HUDEP-2 (cell line): ENCODE data around the gene SDK2.
"Not testable (repeated sequence)": the region's sequence is repeated elsewhere in the genome, so short reads cannot be mapped to it uniquely, and the experiment has no call there.

ENCODE experiments used
- DNase-seq, 76 experiments: peaks; one replicate each; lab custom pipeline; 2025; ENCODE audit not compliant: unreplicated experiment in 76 of 76; lab: John Stamatoyannopoulos, UW

SDK2 gene

GRCh38 chr17:73336408-73337329, 307.6 kb downstream of the SDK2 start:
- no peak for DNase-seq

DNA sequence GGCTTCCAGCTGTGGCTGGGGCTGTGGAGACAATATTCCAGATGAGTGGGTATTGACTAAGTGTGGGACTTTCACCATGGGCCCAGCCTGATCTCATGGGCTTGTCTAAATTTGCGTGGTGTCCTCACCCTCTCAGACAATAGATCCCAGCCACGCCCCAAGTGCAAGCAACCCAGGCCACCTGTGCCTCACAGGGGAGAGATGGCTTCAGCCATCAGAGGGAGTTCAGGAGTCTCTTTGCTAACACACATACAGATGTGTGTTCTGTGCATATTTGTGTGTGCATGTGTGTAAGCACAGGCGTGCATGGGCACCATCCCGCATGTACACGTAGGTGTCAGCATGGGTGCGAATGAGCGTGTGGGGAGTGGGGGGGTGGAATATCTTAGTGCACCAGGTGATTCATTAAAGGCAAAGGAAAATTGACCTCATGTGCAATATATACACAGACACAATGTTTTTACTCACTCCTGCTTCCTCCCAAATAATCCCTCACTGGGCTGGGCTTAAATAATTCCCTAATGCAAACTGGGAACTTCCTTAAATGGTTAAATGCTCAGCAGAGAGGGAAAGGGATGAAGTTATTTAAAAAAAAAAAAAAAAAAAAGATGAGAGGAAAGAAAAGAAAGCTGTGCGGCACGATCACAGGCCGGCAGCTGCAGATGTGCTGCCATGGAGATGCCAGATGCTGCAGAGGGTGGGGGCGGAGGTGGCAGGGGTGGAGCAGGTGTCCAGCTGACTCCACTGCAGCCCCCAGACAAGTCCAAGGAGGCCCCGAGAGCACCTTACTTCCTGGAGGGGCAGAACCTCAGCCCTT, 308.4 kb downstream of the SDK2 start:
- DNase-seq = no peak

DNA sequence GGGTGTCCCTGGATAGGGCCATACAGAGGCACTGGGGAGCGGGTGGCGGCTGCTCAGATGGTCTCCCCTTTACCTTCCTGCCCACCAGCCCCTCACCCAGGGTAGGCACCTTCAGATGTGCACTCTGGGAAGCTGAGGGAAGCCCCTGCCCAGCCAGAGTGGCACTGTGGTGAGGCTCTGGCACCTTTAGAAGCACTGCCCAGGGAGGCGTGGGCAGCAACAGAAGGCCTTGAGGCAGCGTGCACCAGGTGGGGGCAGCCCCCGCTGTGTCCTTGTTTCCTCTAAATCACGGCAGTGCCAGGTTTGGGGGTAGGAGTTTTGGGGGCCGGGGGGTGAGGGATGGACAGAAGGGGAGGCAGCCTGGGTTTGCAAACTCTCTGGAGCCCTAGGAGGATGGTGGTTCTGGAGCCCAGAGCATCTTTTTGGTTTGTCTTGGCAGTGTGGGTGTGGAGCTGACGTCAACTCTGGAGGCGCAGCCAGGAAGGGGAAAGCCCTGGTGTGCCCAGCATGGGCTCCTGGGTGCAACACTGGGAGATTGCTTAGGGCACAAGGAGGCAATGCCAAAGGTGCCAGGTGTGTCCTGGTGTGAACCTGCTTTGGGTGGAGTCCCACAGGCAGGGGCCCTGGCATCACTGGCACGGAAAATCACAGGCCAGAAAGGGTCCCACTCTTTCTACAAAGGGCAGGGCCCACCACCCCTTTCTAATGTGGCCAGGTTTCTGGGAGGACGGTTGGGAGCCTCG, 309.3 kb downstream of the SDK2 start:
- no peak for DNase-seq

DNA sequence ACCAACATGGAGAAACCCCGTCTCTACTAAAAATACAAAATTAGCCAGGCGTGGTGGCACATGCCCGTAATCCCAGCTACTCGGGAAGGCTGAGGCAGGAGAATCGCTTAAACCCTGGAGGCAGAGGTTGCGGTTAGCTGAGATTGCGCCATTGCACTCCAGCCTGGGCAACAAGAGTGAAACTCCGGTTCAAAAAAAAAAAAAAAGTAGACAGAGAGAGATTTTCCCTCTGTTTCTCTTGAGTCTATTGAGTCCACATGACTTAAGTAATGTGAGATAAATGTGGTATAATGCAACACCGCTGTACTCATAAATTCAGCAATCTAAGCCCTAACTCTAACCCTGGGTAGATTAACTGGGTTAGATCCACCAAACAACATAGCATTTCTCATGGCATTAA, 310.8 kb downstream of the SDK2 start:
- DNase-seq = not testable (repeated sequence)

- no peak for DNase-seq
Measured at GRCh38 chr17:73331060-73331459, 313.2 kb downstream of the SDK2 start.

- DNase-seq = no peak
Measured at GRCh38 chr17:73327676-73328075, 316.6 kb downstream of the SDK2 start.

- no peak for DNase-seq
Measured at GRCh38 chr17:73325527-73325842, 318.8 kb downstream of the SDK2 start.

- no peak for DNase-seq
Measured at GRCh38 chr17:73324711-73325526, 319.3 kb downstream of the SDK2 start.

DNA sequence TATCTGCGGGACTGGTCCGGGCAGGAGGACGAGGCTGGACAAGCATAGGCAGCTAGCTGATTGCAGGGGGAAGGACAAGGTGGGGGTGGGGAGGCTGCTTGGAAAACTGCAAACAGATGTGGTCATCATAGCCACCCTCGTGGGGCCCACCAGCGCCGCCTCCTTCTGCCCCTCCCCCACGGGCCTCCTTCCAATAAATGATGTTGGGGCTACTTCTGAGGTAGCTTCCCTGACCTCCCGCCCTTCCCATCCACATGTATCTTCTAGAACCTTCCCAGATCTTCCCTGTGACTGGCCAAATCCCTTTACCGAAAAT, 320.1 kb downstream of the SDK2 start:
- no peak for DNase-seq

GRCh38 chr17:73323409-73324159, 320.7 kb downstream of the SDK2 start:
- no peak for DNase-seq

DNA sequence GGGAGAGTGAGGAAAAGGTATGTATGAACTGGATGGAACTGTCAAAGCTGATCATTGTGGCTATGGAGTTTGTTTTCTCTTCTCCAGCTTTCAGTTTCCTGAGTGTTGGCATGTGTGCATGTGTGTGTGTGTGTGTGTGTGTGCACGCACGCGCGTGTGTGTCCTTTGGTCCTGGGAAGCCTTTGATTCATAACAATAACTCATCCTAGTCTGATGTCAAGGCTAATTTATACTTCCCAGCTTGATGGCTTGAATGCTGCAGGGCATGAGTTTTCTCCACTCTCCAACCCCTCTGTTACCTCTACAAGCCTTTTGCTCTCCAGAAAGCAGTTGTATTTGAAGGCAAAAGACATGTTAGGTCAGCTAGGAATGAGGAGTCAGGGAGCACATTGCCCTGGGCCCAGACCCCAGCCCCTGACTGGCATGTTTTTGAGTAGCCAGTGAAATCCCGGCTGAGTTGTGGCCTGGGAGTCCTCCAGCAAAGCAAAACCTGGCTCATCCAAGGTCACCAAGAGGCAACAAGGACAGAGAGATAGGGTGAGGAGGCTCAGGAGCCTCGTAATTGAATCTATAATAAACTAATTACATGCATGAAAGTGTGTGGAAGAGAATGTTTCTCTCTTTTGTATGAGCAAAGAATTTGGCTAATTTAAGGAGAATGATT, 323.5 kb downstream of the SDK2 start:
- no peak for DNase-seq

GRCh38 chr17:73319766-73320165, 324.5 kb downstream of the SDK2 start:
- no peak for DNase-seq

- DNase-seq = peak in 20 of 76 experiments; percentile 5 to 62 (median 28)
Measured at GRCh38 chr17:73318836-73319235, 325.4 kb downstream of the SDK2 start.

GRCh38 chr17:73318427-73318813, 325.8 kb downstream of the SDK2 start:
- peak in 1 of 76 experiments; percentile 3 for DNase-seq

DNA sequence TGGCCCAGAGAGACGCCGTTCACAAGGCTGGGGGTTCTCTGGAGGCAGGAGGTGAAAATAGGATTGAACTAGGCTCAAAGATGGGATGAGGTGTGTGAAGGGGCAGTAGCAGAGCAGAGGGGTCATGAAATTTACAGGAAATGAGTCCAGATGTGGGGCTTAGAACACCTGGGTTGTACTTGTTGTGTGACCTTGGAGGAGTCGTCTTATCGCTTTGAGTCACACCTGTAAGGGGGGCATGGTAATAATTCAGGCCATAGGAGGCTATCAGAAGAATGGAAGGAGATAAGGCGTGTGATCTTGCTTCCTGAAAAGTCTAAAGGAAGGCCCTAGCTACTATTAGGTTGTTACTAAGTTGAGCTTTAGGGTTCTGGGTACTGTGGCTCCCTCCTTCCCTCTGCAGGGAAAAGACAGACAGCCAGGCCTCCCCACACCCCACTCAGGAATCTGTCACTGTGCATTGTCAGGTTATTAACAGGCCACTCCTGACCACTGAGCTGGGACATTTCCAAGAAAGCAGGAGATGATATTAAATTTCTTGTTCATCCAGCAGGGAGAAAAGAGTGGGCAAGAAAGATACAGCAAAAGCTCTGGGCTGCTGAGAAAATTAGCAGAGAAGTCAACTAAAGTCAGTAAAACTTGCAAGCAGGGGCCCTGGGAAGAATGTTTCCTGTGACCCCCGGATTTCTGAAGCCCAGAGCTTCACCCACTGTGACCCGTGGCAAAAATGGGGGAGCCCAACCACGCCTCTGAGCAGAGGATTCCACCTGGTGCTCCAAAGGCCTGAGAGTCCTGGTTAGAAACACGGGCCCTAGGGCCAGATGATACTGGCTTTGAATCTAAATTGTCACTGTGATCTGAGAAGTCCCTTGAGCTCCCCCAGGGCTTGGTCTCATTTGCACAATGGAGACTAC, 326.5 kb downstream of the SDK2 start:
- DNase-seq = peak in 3 of 76 experiments; percentile 11 to 18 (median 12)

DNA sequence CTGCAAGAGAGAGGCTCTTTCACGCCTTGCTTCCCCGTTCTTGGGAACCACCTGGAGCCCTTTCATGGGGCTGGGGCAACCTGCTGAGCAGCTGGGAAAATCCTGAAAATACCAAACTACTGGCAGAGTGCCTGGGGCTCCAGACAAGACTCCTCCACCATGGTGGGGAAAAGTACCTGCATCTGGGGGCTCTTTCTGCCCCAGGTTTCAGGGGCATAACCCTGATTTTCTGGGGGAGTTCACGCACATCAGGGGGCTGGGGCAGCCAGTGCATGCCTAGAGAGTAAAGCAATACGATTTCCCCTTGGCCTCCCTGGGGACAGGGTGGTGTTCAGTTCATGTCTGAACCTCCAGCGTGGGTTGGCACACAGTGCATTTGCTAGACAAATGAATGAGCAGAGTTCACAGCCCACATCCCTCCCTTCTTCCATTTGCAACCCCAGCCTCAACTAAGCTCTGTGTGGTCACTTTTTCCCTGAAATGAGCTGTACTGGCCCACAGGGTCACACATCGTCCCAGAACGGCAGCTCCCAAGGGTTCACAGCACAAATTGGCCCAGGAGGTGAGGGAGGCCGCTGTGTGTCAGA, 327.2 kb downstream of the SDK2 start:
- no peak for DNase-seq

GRCh38 chr17:73315471-73315870, 328.8 kb downstream of the SDK2 start:
- no peak for DNase-seq
